Measurements from ENCODE around the gene MRPS12. TPM values are rescaled to one million over a fixed set of nuclear protein-coding genes. Genes with fewer than 3 reads are reported as not detected.

Gene MRPS12
- total RNA-seq, 1 experiment from 2014 or later = 81.3 TPM

DNA sequence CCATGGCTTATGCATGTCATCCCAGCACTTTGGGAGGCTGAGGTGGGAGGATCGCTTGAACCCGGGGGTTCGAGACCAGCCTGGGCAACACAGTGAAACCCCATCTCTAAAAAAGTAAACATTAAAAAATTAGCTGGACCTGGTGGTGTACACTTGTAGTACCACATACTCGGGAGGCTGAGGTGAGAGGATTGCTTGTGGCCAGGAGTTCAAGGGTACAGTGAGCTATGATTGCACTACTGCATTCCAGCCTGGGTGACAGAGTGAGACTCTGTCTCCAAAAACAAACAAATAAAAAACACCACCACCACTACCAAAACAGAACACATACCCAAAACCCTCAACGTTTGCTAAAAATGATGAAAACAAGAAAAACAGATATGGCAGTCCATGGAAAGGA, 28.9 kb downstream of the MRPS12 start:
- TF ChIP-seq, protein P1, sequence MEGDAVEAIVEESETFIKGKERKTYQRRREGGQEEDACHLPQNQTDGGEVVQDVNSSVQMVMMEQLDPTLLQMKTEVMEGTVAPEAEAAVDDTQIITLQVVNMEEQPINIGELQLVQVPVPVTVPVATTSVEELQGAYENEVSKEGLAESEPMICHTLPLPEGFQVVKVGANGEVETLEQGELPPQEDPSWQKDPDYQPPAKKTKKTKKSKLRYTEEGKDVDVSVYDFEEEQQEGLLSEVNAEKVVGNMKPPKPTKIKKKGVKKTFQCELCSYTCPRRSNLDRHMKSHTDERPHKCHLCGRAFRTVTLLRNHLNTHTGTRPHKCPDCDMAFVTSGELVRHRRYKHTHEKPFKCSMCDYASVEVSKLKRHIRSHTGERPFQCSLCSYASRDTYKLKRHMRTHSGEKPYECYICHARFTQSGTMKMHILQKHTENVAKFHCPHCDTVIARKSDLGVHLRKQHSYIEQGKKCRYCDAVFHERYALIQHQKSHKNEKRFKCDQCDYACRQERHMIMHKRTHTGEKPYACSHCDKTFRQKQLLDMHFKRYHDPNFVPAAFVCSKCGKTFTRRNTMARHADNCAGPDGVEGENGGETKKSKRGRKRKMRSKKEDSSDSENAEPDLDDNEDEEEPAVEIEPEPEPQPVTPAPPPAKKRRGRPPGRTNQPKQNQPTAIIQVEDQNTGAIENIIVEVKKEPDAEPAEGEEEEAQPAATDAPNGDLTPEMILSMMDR (conservative IDR thresholded peaks at IDR 0.05) = no peak
- no peak overlapping the region for H3K23ac ChIP-seq (ENCODE audit: insufficient read length, low read depth, low read length)
- H4K8ac ChIP-seq (replicated peaks; ENCODE audit: insufficient read length, low read depth, low read length) = no peak overlapping the region
- H3K4me1 ChIP-seq (ENCODE audit: insufficient read depth, low read length) = no peaks in the 10 kb centered on the region
- no peaks in the 10 kb centered on the region for H4K20me1 ChIP-seq (ENCODE audit: control insufficient read depth, insufficient read depth, insufficient read length)
- H2BK5ac ChIP-seq (ENCODE audit: insufficient read length, low read length) = no peak overlapping the region
- no peak overlapping the region for H3K14ac ChIP-seq (ENCODE audit: insufficient read depth, low read length)
- H2BK12ac ChIP-seq (ENCODE audit: insufficient read length, low read depth, low read length) = no peak overlapping the region
- no peak overlapping the region for H2BK120ac ChIP-seq (ENCODE audit: low read depth, low read length, poor library complexity, severe bottlenecking)
- no peaks in the 10 kb centered on the region for H3K79me1 ChIP-seq (ENCODE audit: insufficient read depth, low read depth, low read length, poor library complexity, severe bottlenecking)
- no peak overlapping the region for H3K9ac ChIP-seq (ENCODE audit: extremely low read depth, insufficient read length, low read length)
- H4K5ac ChIP-seq (ENCODE audit: insufficient read length, low read depth, low read length) = no peak overlapping the region
- H3K27me3 ChIP-seq (ENCODE audit: insufficient read depth, low read length) = no peaks in the 10 kb centered on the region
- no peak overlapping the region for H3K27ac ChIP-seq (ENCODE audit: insufficient read length, low read depth, low read length)
- no peaks in the 10 kb centered on the region for H3K79me2 ChIP-seq (ENCODE audit: insufficient read depth, low read length)
- H3K18ac ChIP-seq (ENCODE audit: insufficient read length, low read depth, low read length) = no peak overlapping the region
- peaks cover 4 to 26% (median 24%) of the 10 kb centered on the region in 3 experiments; a peak in 6 of 7 replicates for H3K36me3 Mint-ChIP-seq (ENCODE audit: insufficient read depth in 1 of 3, low read depth in 3 of 3)
- no peaks in the 10 kb centered on the region for H3K9me3 ChIP-seq (ENCODE audit: control insufficient read depth, low read depth, low read length)
- H3K4me3 Mint-ChIP-seq = no peak overlapping the region
- no peak overlapping the region for H3K4me2 ChIP-seq (ENCODE audit: insufficient read depth, insufficient read length, low read length)
- WGBS (ENCODE audit: extremely low coverage, insufficient read length, low lambda C conversion rate) = no CpG with 5 or more reads among the region's 5 CpGs
- no peak overlapping the region for H2BK20ac ChIP-seq (ENCODE audit: low read depth, low read length, poor library complexity, severe bottlenecking)
- no peak overlapping the region for H3K4ac ChIP-seq (ENCODE audit: low read depth, low read length)
- H2AK5ac ChIP-seq (ENCODE audit: insufficient read length, low read length) = no peak overlapping the region
- H2BK15ac ChIP-seq (ENCODE audit: low read depth, low read length) = no peak overlapping the region
- H3K9me3 Mint-ChIP-seq = peaks cover 2 to 6% of the 10 kb centered on the region in 2 experiments; a peak in 2 of 5 replicates
- H3K4me1 Mint-ChIP-seq = peaks cover 9 to 10% of the 10 kb centered on the region in 2 experiments
- no peaks in the 10 kb centered on the region for H3K23me2 ChIP-seq (ENCODE audit: insufficient read length, low read depth, low read length, poor library complexity, severe bottlenecking)
- H3K27ac Mint-ChIP-seq = no peak overlapping the region
- H4K91ac ChIP-seq (ENCODE audit: insufficient read length, low read depth, low read length) = no peak overlapping the region
- H3K27me3 Mint-ChIP-seq (ENCODE audit: low read depth) = no peaks in the 10 kb centered on the region
- no peak overlapping the region for H3K56ac ChIP-seq (ENCODE audit: insufficient read length, low read depth, low read length)
- no peak overlapping the region for H3T11ph ChIP-seq (ENCODE audit: low read length)
- no peak for DNase-seq
- H2AFZ ChIP-seq (ENCODE audit: low read length) = no peak overlapping the region

Data from H9 (cell line).